Stimulated activated CD4-positive, alpha-beta T cell treated with anti-CD3 and anti-CD28 coated beads, Interleukin-4, amount 100 ng/mL, for 1 hour (primary cell): Measurements from ENCODE around the gene STK32B.
A peak's percentile ranks its signal among the peaks of the same experiment; 100 is the strongest.
"Not testable (repeated sequence)": the region's sequence is repeated elsewhere in the genome, so short reads cannot be mapped to it uniquely, and the experiment has no call there.

ENCODE experiments used
- DNase-seq: peaks from one replicate; pipeline ENCODE4 v3.0.0-alpha.2; 2020

Gene STK32B

GRCh38 chr4:5213087-5213595 lies 161.9 kb downstream of the STK32B start:
- DNase-seq, result no peak

- no peak for DNase-seq
These were observed 164.0 kb downstream of the STK32B start for GRCh38 chr4:5215321-5215720.

GRCh38 chr4:5217421-5217820 lies 166.1 kb downstream of the STK32B start:
- no peak for DNase-seq

- no peak for DNase-seq
These were observed 167.2 kb downstream of the STK32B start for GRCh38 chr4:5218376-5219069.

- no peak for DNase-seq
These were observed 168.7 kb downstream of the STK32B start for GRCh38 chr4:5220028-5220427.

- no peak for DNase-seq
These were observed 170.8 kb downstream of the STK32B start for GRCh38 chr4:5222047-5222446.

GRCh38 chr4:5222951-5223350 lies 171.7 kb downstream of the STK32B start:
- no peak for DNase-seq

GRCh38 chr4:5224340-5224739 lies 173.1 kb downstream of the STK32B start:
- no peak for DNase-seq

- DNase-seq, result no peak
These were observed 181.3 kb downstream of the STK32B start for GRCh38 chr4:5232549-5232948.

- DNase-seq, result no peak
These were observed 185.9 kb downstream of the STK32B start for GRCh38 chr4:5237086-5237660.

- DNase-seq, result no peak
These were observed 186.9 kb downstream of the STK32B start for GRCh38 chr4:5238173-5238572.

GRCh38 chr4:5247061-5247460 lies 195.8 kb downstream of the STK32B start:
- peak; percentile 4 for DNase-seq

GRCh38 chr4:5247735-5248134 lies 196.5 kb downstream of the STK32B start:
- DNase-seq, result no peak

- no peak for DNase-seq
These were observed 198.4 kb downstream of the STK32B start for GRCh38 chr4:5249727-5250126.

GRCh38 chr4:5250536-5250935 lies 199.3 kb downstream of the STK32B start:
- not testable (repeated sequence) for DNase-seq

- no peak for DNase-seq
These were observed 205.1 kb downstream of the STK32B start for GRCh38 chr4:5256421-5256820.

- DNase-seq, result no peak
These were observed 205.8 kb downstream of the STK32B start for GRCh38 chr4:5257086-5257485.

GRCh38 chr4:5259471-5259870 lies 208.2 kb downstream of the STK32B start:
- no peak for DNase-seq

GRCh38 chr4:5260121-5260520 lies 208.8 kb downstream of the STK32B start:
- DNase-seq, result no peak

GRCh38 chr4:5261866-5262265 lies 210.6 kb downstream of the STK32B start:
- no peak for DNase-seq

- DNase-seq, result no peak
These were observed 215.7 kb downstream of the STK32B start for GRCh38 chr4:5266991-5267390.

GRCh38 chr4:5267408-5267807 lies 216.1 kb downstream of the STK32B start:
- no peak for DNase-seq

- DNase-seq, result no peak
These were observed 225.3 kb downstream of the STK32B start for GRCh38 chr4:5276475-5277075.

- DNase-seq, result no peak
These were observed 225.8 kb downstream of the STK32B start for GRCh38 chr4:5277079-5277478.
